ENCODE data around the gene C2orf81. TPM values are rescaled to one million over a fixed set of nuclear protein-coding genes. Genes with fewer than 3 reads are reported as not detected.
A peak's percentile ranks its signal among the peaks of the same experiment; 100 is the strongest.

C2orf81 gene
- total RNA-seq, 1 donor from 2014 or later = 7.9 TPM

DNA sequence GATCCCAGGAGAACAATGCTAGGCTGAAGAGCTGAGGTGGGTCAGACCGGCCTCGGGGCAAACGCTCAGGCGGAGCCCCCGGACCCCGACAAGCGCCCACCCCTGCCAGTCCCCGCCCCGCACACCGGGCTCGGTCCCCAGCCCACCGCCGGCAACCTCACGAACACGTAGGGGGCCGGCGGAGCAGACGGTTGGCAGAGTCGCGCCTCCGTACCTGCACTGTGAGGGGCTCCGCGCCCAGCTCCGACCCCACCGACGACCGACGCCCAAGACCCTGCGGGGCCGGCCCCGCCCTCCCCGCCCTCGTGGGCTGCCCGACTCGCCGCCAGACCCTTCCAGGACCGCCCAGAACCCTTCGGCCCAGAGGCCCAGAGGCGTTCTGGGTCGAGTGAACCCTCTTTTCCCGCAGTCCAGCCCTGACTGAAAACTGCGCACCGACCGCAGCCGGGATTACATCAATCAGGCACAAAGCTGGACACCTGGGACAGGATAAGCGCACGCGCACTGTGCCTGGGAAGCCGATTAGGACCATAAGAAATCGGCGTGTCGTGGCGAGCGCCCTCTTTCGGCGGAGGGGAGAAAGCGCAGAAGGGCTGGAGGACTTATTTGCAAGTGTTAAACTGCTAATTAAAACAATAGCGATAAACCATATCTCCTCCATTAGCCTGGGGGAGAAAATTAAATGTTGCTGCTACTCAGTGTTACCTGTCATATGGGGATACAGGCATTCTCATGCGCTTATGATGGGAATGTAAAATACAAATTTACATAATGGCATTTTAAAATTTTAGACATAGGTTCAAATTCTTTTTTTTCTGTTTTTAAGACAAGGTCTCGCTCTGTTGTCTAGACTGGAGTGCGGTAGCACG lies 29.6 kb downstream of the C2orf81 start:
- TF ChIP-seq, protein P1, sequence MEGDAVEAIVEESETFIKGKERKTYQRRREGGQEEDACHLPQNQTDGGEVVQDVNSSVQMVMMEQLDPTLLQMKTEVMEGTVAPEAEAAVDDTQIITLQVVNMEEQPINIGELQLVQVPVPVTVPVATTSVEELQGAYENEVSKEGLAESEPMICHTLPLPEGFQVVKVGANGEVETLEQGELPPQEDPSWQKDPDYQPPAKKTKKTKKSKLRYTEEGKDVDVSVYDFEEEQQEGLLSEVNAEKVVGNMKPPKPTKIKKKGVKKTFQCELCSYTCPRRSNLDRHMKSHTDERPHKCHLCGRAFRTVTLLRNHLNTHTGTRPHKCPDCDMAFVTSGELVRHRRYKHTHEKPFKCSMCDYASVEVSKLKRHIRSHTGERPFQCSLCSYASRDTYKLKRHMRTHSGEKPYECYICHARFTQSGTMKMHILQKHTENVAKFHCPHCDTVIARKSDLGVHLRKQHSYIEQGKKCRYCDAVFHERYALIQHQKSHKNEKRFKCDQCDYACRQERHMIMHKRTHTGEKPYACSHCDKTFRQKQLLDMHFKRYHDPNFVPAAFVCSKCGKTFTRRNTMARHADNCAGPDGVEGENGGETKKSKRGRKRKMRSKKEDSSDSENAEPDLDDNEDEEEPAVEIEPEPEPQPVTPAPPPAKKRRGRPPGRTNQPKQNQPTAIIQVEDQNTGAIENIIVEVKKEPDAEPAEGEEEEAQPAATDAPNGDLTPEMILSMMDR (conservative IDR thresholded peaks at IDR 0.05) = peak; percentile 98
- Mint-ChIP-seq H3K36me3 (ENCODE audit: low read depth) (no peaks in the 10 kb centered on the region), H3K4me3 (peak overlapping the region; percentile 98), H3K27me3 (ENCODE audit: low read depth) (peaks cover 6% of the 10 kb centered on the region), H3K4me1 (no peaks in the 10 kb centered on the region), H3K27ac (ENCODE audit: unreplicated experiment) (peak overlapping the region; percentile 100), H3K9me3 (no peaks in the 10 kb centered on the region)
- peak; percentile 99 for DNase-seq (ENCODE audit: low read depth, low spot score)

DNA sequence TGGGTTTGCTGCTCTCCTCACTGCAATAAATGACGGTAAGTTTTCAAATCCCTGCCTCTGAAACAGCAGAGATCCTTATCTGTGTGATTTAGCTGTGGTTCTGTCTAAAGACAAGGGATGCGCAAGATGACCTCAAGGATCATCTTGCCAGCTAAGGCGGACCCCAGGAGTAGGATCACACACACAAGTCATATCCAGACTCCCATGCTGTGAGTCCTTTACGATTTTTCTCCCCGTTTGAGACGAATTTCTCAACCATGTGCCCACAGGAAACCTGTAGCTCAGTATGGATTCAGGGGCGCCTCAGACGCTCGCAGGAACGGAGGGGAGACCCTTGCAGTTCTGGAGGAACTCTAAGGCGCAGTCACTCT lies 30.2 kb downstream of the C2orf81 start:
- TF ChIP-seq, protein P1 (conservative IDR thresholded peaks at IDR 0.05) = no peak
- DNase-seq (ENCODE audit: low read depth, low spot score) = no peak
- Mint-ChIP-seq H3K4me1 (no peaks in the 10 kb centered on the region), H3K27me3 (ENCODE audit: low read depth) (peaks cover 6% of the 10 kb centered on the region), H3K9me3 (no peaks in the 10 kb centered on the region), H3K4me3 (peak overlapping the region; percentile 98), H3K27ac (ENCODE audit: unreplicated experiment) (peak overlapping the region; percentile 96), H3K36me3 (ENCODE audit: low read depth) (no peaks in the 10 kb centered on the region)

DNA sequence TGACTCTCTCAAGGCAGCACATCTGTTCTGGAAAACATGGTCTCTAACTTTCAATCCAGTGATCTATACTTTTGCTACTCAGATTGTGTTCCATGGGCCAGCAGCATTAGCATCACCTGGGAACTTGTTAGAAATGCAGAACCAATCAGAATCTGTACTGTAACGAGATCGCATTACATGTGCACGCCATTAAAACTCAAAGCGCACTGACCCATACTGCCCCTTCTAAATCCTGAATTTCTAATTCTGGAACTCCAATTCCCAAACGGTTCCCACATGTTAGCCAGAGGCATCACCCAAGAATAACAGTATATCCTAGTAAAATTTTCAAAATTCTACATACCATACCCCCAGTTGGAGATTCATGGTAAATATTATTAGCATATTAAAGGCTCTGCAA lies 30.8 kb downstream of the C2orf81 start:
- Mint-ChIP-seq H3K27me3 (ENCODE audit: low read depth) (peaks cover 6% of the 10 kb centered on the region), H3K9me3 (no peaks in the 10 kb centered on the region), H3K4me1 (no peaks in the 10 kb centered on the region), H3K27ac (ENCODE audit: unreplicated experiment) (no peak overlapping the region), H3K4me3 (no peak overlapping the region), H3K36me3 (ENCODE audit: low read depth) (no peaks in the 10 kb centered on the region)
- TF ChIP-seq, protein P1 (conservative IDR thresholded peaks at IDR 0.05) = no peak
- no peak for DNase-seq (ENCODE audit: low read depth, low spot score)

GRCh38 chr2:74387346-74387745 lies 34.1 kb downstream of the C2orf81 start:
- H3K27me3 Mint-ChIP-seq (ENCODE audit: low read depth) = no peaks in the 10 kb centered on the region
- H3K27ac Mint-ChIP-seq (ENCODE audit: unreplicated experiment) = no peak overlapping the region
- H3K36me3 Mint-ChIP-seq (ENCODE audit: low read depth) = no peaks in the 10 kb centered on the region
- no peaks in the 10 kb centered on the region for H3K9me3 Mint-ChIP-seq
- no peak overlapping the region for H3K4me3 Mint-ChIP-seq
- no peaks in the 10 kb centered on the region for H3K4me1 Mint-ChIP-seq
- TF ChIP-seq, protein P1 (conservative IDR thresholded peaks at IDR 0.05) = no peak
- no peak for DNase-seq (ENCODE audit: low read depth, low spot score)

GRCh38 chr2:74385396-74385795 lies 36.0 kb downstream of the C2orf81 start:
- no peaks in the 10 kb centered on the region for H3K36me3 Mint-ChIP-seq (ENCODE audit: low read depth)
- TF ChIP-seq, protein P1 (conservative IDR thresholded peaks at IDR 0.05) = no peak
- H3K4me3 Mint-ChIP-seq = no peak overlapping the region
- H3K27me3 Mint-ChIP-seq (ENCODE audit: low read depth) = no peaks in the 10 kb centered on the region
- H3K9me3 Mint-ChIP-seq = no peaks in the 10 kb centered on the region
- DNase-seq (ENCODE audit: low read depth, low spot score) = no peak
- peaks cover 12% of the 10 kb centered on the region for H3K4me1 Mint-ChIP-seq
- no peak overlapping the region for H3K27ac Mint-ChIP-seq (ENCODE audit: unreplicated experiment)
